ENCODE results near the gene UNC119. TPM values are rescaled to one million over a fixed set of nuclear protein-coding genes. Genes with fewer than 3 reads are reported as not detected.

The UNC119 gene
- total RNA-seq, 2 experiments from 2014 or later = 48.6 to 50.3 TPM

DNA sequence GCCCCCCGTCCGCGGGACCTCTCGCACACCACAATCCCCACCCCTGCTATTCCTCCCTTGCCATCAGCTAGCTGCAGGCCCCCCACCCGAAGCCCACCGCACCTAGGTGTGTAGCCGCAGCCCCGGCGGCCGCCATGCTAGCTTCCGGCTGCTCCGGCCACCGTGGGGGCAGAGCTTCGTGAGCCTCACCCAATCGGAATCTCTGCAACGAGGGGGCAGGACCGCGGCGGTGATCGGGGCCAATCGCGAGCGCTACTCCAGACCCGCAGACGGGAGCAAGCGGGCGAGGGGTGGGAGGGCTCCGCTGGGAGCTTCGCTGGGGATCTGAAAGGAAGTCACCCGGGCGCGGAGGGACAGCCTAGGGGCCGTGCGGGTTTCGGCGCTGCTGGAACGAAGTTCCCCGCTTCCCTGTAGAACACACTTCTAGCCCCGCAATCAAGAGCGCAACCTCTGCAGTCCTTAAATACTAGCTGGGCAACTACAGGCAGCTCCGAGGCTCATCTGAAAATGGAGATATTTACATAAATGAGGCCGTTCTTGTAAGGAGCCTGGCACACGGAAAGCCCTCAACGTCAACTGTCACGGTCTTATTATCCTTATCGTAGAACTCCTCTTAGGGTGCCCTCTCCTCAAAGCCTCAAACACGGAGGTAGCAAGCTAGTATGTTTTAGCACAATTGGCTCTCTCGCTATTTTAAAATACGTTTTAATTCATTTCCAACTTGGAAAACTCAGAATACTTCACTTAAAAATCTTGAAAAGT, 19.1 kb upstream of the UNC119 start, which contains the start of gene PIGS:
Gene PIGS (minus strand): TSS at position 164 of the 762 bp plus-strand sequence. CDS start 28 bp downstream, at position 136.
- H3K4me1 Mint-ChIP-seq (ENCODE audit: low read depth) = peaks cover 51% of the 10 kb centered on the region
- peak within 1 kb of the TSS; percentile 85 for H3K4me3 Mint-ChIP-seq
- peaks cover 20% of the 10 kb centered on the region for H3K36me3 Mint-ChIP-seq (ENCODE audit: low read depth)
- intact Hi-C loops (cut with micrococcal nuclease) = loop anchor here (1.0 to 10.0 kb wide), 6 partner anchors 22 to 527 kb away; partner anchors contain the start of genes BLTP2, IFT20, NLK and PHF12
- CTCF ChIA-PET = interaction anchor here (0.6 to 3.8 kb wide), 8 partner anchors 14 to 101 kb away, joined by 3 to 24 read pairs (median 3); partner anchors contain the start of gene SPAG5
- H3K27ac Mint-ChIP-seq = peak within 1 kb of the TSS; percentile 91
- no peaks in the 10 kb centered on the region for H3K27me3 Mint-ChIP-seq (ENCODE audit: low read depth)
- no peaks in the 10 kb centered on the region for H3K9me3 Mint-ChIP-seq
- peak; percentile 96 for DNase-seq

DNA sequence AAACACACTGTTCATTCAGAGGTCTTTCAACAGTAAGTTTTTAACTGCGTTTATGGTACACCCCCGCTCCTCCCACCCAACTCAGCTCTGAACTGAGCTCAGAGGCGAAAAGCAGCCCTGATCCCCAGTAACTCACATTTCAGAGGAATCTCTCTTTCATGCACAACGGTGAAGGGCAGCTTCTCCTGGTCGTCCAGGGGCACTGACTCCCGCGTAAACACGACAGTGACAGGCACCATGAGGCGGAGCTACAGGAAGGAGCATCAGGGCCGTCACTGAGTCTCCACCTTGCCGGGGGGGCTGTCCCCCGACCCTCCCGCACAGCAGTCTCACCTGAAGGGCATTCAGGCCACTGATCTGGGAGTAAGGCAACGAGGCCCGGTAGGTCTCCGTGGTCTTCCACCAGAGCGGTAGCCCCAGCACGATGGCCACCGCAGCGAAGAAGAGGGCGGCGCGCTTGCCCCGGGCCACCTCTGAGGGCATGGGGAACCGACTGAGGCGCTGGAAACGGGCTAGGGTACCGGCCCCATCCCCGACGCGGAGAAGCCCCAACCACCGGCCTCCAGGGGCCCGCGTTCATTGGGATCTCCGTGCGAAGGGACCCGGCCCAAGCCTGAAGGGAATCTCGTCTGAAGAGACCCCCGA, 18.4 kb upstream of the UNC119 start:
- CTCF ChIA-PET = interaction anchor here (0.7 to 3.8 kb wide), 7 partner anchors 14 to 75 kb away, joined by 3 to 24 read pairs (median 3); partner anchors contain the start of genes SPAG5 and UNC119
- Mint-ChIP-seq H3K4me1 (ENCODE audit: low read depth) (peaks cover 45% of the 10 kb centered on the region), H3K27me3 (ENCODE audit: low read depth) (no peaks in the 10 kb centered on the region), H3K4me3 (peak overlapping the region; percentile 85), H3K9me3 (no peaks in the 10 kb centered on the region), H3K36me3 (ENCODE audit: low read depth) (peaks cover 20% of the 10 kb centered on the region), H3K27ac (peak overlapping the region; percentile 91)
- peak; percentile 69 for DNase-seq
- intact Hi-C loops (cut with micrococcal nuclease) = loop anchor here (1.0 to 10.0 kb wide), 6 partner anchors 22 to 526 kb away; partner anchors contain the start of genes BLTP2, IFT20, NLK and PHF12

DNA sequence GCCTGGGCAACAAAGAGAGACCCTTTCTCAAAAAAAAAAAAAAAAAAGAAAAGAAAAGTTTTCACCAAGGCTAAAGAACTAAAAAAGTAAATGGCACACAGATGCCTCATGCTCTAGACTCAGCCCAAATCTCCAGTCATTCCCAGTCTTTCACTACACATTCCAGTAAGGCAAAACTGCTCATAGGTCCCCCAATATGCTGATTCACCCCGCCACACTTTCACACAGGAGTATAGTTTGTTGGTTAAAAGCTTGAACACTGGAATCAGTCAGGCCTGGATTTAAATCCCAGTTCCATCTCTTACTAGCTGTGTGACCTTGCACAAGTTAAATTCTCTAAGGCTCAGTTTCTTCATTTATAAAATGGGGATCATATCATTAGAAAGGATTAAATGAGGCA, 17.0 kb upstream of the UNC119 start:
- Mint-ChIP-seq H3K4me1 (ENCODE audit: low read depth) (peaks cover 46% of the 10 kb centered on the region), H3K36me3 (ENCODE audit: low read depth) (peaks cover 22% of the 10 kb centered on the region), H3K4me3 (peak overlapping the region; percentile 52), H3K9me3 (no peaks in the 10 kb centered on the region), H3K27ac (no peak overlapping the region), H3K27me3 (ENCODE audit: low read depth) (no peaks in the 10 kb centered on the region)
- no peak for DNase-seq
- CTCF ChIA-PET = interaction anchor here (1.5 to 3.8 kb wide), 2 partner anchors 21 to 24 kb away, joined by 6 to 24 read pairs; no protein-coding TSS in a partner anchor
- intact Hi-C loops (cut with micrococcal nuclease) = no loop called here

DNA sequence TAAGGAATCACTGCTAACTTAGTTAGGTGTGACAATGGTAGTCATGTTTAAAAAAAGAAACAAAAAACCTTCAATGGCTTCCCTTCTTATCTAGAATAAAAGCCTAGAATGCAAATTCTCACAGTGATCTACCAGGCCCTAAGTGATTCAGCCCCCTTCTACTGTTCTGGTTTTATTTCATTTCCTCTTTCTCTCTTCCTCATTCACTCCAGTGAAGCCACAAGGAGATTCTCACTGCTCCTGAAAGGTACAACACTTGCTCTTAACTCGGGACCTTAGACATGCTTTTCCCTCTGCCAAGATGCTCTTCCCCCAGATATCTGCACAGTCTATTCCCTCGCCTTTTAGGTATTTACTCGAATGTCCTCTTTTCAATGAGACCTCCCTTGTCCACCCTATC, 15.2 kb upstream of the UNC119 start:
- H3K36me3 Mint-ChIP-seq (ENCODE audit: low read depth) = peaks cover 23% of the 10 kb centered on the region
- CTCF ChIA-PET = interaction anchor here (0.8 to 1.2 kb wide), 3 partner anchors 18 to 152 kb away, joined by 3 to 4 read pairs (median 3); partner anchors contain the start of gene RPL23A

DNA sequence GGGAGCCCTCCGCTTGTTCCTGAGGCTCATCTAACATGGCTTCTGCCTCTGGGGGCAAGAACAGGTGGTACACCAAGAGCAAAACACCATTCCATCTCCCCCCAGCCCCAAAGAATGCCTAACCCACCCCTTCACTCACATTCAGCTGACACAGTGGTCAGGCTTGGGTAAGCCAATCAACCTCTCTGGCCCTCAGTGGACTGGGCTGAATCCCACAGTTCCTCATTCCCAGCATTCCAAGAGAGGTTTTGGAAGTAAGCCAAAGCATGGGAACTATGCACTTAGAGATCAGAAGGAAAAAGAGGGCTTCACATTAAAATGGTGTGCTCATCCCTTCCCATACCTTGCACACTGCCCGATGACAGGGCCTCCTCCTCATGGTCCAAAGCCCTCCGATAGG, 11.1 kb upstream of the UNC119 start:
- H3K4me3 Mint-ChIP-seq = no peak overlapping the region
- H3K36me3 Mint-ChIP-seq (ENCODE audit: low read depth) = peaks cover 28% of the 10 kb centered on the region
- intact Hi-C loops (cut with micrococcal nuclease) = no loop called here

More for the DNA sequence above, 15.2 kb upstream of the UNC119 start:
- no peaks in the 10 kb centered on the region for H3K27me3 Mint-ChIP-seq (ENCODE audit: low read depth)
- peaks cover 44% of the 10 kb centered on the region for H3K4me1 Mint-ChIP-seq (ENCODE audit: low read depth)
- DNase-seq = no peak
- intact Hi-C loops (cut with micrococcal nuclease) = no loop called here
- H3K4me3 Mint-ChIP-seq = no peak overlapping the region
- peak overlapping the region; percentile 65 for H3K27ac Mint-ChIP-seq
- no peaks in the 10 kb centered on the region for H3K9me3 Mint-ChIP-seq

DNA sequence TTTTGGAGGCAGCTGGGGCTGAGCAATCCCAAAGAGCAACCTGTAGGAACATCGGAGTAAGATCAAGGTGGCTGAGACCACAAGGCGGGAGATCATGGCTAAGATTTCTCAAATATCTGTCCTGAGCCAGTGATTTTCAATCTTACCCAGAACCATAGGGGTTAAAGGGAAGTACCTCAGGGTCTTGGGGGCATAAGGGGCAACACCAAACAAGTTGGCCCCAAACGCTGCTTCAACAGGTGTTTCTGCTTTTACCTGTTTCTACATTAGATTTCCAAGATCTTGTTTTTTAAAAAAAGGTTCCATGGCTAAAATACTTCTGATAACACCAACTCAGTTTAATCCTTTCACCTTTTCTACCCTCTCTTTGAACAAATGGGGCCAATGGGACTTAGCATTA, 2.6 kb upstream of the UNC119 start:
- DNase-seq = no peak
- CTCF ChIA-PET = no interaction called here
- Mint-ChIP-seq H3K4me3 (no peak overlapping the region), H3K27ac (no peak overlapping the region), H3K9me3 (no peaks in the 10 kb centered on the region), H3K27me3 (ENCODE audit: low read depth) (no peaks in the 10 kb centered on the region), H3K36me3 (ENCODE audit: low read depth) (peaks cover 26% of the 10 kb centered on the region), H3K4me1 (ENCODE audit: low read depth) (peaks cover 20% of the 10 kb centered on the region)
- intact Hi-C loops (cut with micrococcal nuclease) = no loop called here

More for the DNA sequence above, 11.1 kb upstream of the UNC119 start:
- no peaks in the 10 kb centered on the region for H3K9me3 Mint-ChIP-seq
- no peak for DNase-seq
- H3K27me3 Mint-ChIP-seq (ENCODE audit: low read depth) = no peaks in the 10 kb centered on the region
- H3K4me1 Mint-ChIP-seq (ENCODE audit: low read depth) = peaks cover 18% of the 10 kb centered on the region
- no peak overlapping the region for H3K27ac Mint-ChIP-seq
- CTCF ChIA-PET = no interaction called here

DNA sequence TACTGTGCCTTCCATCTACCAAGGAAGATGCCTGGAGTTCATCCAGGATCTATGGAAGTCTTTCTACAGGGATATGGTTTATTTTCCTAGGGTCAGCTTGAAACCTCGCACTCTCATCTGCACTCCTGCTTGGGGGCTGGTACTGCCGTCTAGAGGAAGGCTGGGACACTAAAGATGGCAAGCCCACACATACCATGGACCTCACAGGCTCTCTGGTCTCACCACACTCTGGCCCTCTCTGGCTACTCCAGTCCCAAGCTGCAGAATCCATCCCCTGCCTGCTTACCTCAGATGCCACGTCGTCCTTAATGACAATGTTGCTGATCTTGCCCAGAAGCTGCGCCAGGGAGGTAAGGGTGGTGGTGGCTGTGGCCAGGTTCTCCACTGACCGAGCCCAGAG, 2.1 kb upstream of the UNC119 start:
- no peak overlapping the region for H3K4me3 Mint-ChIP-seq
- no peaks in the 10 kb centered on the region for H3K9me3 Mint-ChIP-seq
- H3K4me1 Mint-ChIP-seq (ENCODE audit: low read depth) = peaks cover 25% of the 10 kb centered on the region
- H3K27me3 Mint-ChIP-seq (ENCODE audit: low read depth) = no peaks in the 10 kb centered on the region
- peaks cover 22% of the 10 kb centered on the region for H3K36me3 Mint-ChIP-seq (ENCODE audit: low read depth)
- DNase-seq = no peak
- CTCF ChIA-PET = no interaction called here
- intact Hi-C loops (cut with micrococcal nuclease) = loop anchor here (5.0 kb wide), 2 partner anchors 197 to 237 kb away; partner anchors contain the start of genes POLDIP2 and TMEM97
- no peak overlapping the region for H3K27ac Mint-ChIP-seq

DNA sequence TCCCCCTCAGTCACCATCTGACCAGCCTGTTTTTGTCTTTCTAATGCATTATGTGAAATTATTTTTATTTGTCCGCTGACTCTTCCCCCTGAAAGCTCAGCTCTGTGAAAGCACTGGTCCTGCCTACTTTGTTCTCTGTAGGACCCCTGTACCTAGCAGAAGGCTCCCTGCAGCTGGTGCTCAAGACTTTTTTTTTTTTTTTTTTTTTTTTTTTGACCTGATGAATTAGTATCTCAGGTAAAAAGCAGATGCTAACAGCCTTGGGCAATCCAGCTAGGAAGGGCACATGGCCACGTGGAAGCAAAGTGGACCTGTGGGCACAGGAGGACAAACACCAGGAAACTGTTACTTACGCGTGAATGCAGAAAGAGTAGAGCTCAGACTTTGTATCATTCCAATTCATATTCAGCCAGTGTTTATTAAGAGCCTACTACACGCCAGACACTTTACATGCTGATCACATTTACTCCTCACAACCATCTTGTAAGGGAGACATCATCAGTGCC, 629 bp upstream of the UNC119 start:
- H3K4me3 Mint-ChIP-seq = peak overlapping the region; percentile 90
- no peaks in the 10 kb centered on the region for H3K9me3 Mint-ChIP-seq
- DNase-seq = no peak
- peaks cover 22% of the 10 kb centered on the region for H3K36me3 Mint-ChIP-seq (ENCODE audit: low read depth)
- no peaks in the 10 kb centered on the region for H3K27me3 Mint-ChIP-seq (ENCODE audit: low read depth)
- H3K4me1 Mint-ChIP-seq (ENCODE audit: low read depth) = peaks cover 40% of the 10 kb centered on the region
- H3K27ac Mint-ChIP-seq = peak overlapping the region; percentile 52
- CTCF ChIA-PET = interaction anchor here (0.5 to 0.7 kb wide), 2 partner anchors 10 to 18 kb away, joined by 3 to 4 read pairs; no protein-coding TSS in a partner anchor
- intact Hi-C loops (cut with micrococcal nuclease) = loop anchor here (1.0 to 5.0 kb wide), 3 partner anchors 24 to 236 kb away; partner anchors contain the start of genes POLDIP2 and TMEM97

DNA sequence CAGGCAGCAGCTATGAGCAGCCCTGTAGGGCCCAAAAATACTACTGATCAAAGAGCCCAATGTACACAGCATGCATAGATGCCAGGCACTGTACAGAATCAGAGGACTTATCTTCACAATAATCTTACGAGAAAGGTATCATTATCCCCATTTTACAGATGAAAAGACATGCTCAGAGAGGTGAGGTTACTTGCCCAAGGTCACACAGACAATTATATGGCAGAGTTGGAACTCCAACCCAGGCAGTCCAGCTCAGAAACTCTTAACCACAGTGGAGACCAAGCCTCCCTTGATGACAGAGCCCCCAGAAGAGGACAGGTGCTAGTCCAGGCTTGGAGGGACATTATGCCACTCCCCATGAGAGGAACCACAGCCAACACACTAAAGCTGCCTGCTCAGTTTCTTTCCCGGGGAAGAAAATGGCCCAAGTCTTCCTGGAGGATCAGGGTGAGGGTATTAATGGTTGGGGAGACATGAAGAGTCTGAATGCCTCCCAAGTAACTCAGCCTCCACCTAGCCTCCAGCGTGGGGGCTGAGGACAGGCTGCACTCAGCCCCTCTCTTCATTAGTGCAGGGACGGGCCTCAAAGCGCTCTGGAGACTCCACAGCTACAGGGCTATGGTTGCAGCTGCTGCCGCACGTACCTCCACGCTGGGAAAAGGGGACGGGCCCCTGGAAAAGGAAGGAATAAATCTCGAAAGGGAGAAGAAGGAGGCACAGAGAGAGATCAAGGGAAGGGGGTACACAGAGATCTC, 826 bp downstream of the UNC119 start:
- CTCF ChIA-PET = interaction anchor here (0.8 to 6.7 kb wide), 4 partner anchors 19 to 135 kb away, joined by 3 to 51 read pairs (median 6); no protein-coding TSS in a partner anchor
- Mint-ChIP-seq H3K9me3 (no peaks in the 10 kb centered on the region), H3K27me3 (ENCODE audit: low read depth) (no peaks in the 10 kb centered on the region), H3K4me1 (ENCODE audit: low read depth) (peaks cover 46% of the 10 kb centered on the region), H3K36me3 (ENCODE audit: low read depth) (peaks cover 22% of the 10 kb centered on the region), H3K27ac (peak overlapping the region; percentile 38), H3K4me3 (peak overlapping the region; percentile 90)
- no peak for DNase-seq
- intact Hi-C loops (cut with micrococcal nuclease) = loop anchor here (1.0 to 5.0 kb wide), 3 partner anchors 26 to 234 kb away; partner anchors contain the start of genes POLDIP2 and TMEM97

DNA sequence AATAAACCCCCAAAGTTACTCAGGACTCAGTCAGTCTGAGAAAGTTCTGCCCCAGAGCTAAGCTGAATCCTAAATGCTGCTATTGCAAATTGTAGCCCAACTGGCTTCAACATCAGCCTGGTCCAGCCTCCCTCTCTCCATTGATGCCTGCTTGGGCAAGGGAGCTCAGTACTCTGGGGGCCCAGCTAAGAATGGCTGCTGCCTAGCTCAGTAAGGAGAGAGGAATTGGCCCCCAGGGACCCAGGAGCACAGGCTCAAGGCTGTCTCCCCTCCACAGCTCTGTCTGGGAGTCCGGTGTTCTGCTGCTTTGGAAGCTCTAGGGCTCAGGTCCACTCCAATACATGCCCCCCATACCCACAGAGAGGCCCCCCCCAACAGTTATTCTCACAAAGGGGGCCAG, 1.6 kb downstream of the UNC119 start:
- CTCF ChIA-PET = interaction anchor here (0.6 to 6.7 kb wide), 5 partner anchors 20 to 135 kb away, joined by 3 to 51 read pairs (median 3); no protein-coding TSS in a partner anchor
- H3K4me1 Mint-ChIP-seq (ENCODE audit: low read depth) = peaks cover 46% of the 10 kb centered on the region
- no peaks in the 10 kb centered on the region for H3K9me3 Mint-ChIP-seq
- DNase-seq = no peak
- H3K4me3 Mint-ChIP-seq = peak overlapping the region; percentile 90
- intact Hi-C loops (cut with micrococcal nuclease) = loop anchor here (5.0 kb wide), 2 partner anchors 194 to 234 kb away; partner anchors contain the start of genes POLDIP2 and TMEM97
- peaks cover 15% of the 10 kb centered on the region for H3K36me3 Mint-ChIP-seq (ENCODE audit: low read depth)
- no peaks in the 10 kb centered on the region for H3K27me3 Mint-ChIP-seq (ENCODE audit: low read depth)
- peak overlapping the region; percentile 94 for H3K27ac Mint-ChIP-seq
